ENCODE results near the gene FBXO8.

Gene FBXO8

DNA sequence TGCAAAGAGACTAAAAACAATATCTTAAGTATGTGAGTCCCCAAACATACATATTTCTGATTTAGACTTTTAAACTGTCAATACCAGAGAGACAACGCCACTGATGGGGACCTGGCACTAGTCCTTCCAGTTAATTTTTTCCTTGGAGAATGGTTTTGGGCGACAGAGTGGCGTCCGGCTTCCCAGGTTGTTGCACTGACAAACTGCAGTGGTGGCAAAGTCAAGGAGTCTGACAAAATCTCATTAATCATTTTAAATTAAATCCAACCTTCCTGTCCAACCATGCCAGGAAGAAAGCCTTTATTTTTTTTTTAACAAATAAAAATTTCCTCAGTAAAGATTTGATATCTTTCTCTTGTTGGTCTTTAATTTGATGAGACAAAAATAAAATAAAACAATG is 52.8 kb downstream of the FBXO8 start:
- H3K9me3 ChIP-seq (ENCODE audit: control insufficient read depth, insufficient read depth, low read depth, low read length), result no peaks in the 10 kb centered on the region
- CTCF ChIA-PET, result no interaction called here
- POLR2A ChIA-PET, result no interaction called here
- no peak overlapping the region for H3K27ac ChIP-seq (ENCODE audit: extremely low read depth, low read depth, low read length)
- H3K4me3 ChIP-seq (ENCODE audit: low read depth, low read length), result no peak overlapping the region
- TF ChIP-seq, protein P1, sequence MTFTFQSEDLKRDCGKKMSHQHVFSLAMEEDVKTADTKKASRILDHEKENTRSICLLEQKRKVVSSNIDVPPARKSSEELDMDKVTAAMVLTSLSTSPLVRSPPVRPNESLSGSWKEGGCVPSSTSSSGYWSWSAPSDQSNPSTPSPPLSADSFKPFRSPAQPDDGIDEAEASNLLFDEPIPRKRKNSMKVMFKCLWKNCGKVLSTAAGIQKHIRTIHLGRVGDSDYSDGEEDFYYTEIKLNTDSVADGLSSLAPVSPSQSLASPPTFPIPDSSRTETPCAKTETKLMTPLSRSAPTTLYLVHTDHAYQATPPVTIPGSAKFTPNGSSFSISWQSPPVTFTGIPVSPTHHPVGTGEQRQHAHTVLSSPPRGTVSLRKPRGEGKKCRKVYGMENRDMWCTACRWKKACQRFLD (tag by site-specific recombination; IDR thresholded peaks at IDR 0.05), result no peak
- no peak for TF ChIP-seq ZNF354C (tag by site-specific recombination; IDR thresholded peaks at IDR 0.05; ENCODE audit: borderline replicate concordance, low read depth)
- no peak for TF ChIP-seq ZNF416 (tag by site-specific recombination; IDR thresholded peaks at IDR 0.05)
- TF ChIP-seq ZNF777 (tag by site-specific recombination; IDR thresholded peaks at IDR 0.05; ENCODE audit: borderline replicate concordance), result no peak
- TF ChIP-seq ZFHX2 (tag by site-specific recombination; conservative IDR thresholded peaks at IDR 0.05), result no peak
- no peak for TF ChIP-seq KLF8 (tag by site-specific recombination; IDR thresholded peaks at IDR 0.05)
- no peak for TF ChIP-seq EGR2 (tag by site-specific recombination; IDR thresholded peaks at IDR 0.05; ENCODE audit: low read depth)
- no peak for TF ChIP-seq ZNF174 (tag by site-specific recombination; IDR thresholded peaks at IDR 0.05)
- no peak for TF ChIP-seq SCRT1 (tag by site-specific recombination; IDR thresholded peaks at IDR 0.05; ENCODE audit: borderline replicate concordance)
- TF ChIP-seq GLI2 (tag by site-specific recombination; IDR thresholded peaks at IDR 0.05; ENCODE audit: borderline replicate concordance, low read depth), result no peak
- TF ChIP-seq ZNF280C (tag by site-specific recombination; IDR thresholded peaks at IDR 0.05), result no peak
- no peak for TF ChIP-seq ZNF558 (tag by site-specific recombination; IDR thresholded peaks at IDR 0.05)
- no peak for TF ChIP-seq ZNF837 (tag by site-specific recombination; IDR thresholded peaks at IDR 0.05)
- TF ChIP-seq ZNF184 (tag by site-specific recombination; IDR thresholded peaks at IDR 0.05), result no peak
- no peak for TF ChIP-seq ZNF426 (tag by site-specific recombination; IDR thresholded peaks at IDR 0.05)
- no peak for TF ChIP-seq ZNF624 (tag by site-specific recombination; IDR thresholded peaks at IDR 0.05)
- H3K4me1 ChIP-seq (ENCODE audit: control insufficient read depth, insufficient read depth, low read length), result no peaks in the 10 kb centered on the region
- H3K36me3 ChIP-seq (ENCODE audit: control insufficient read depth in 2 of 2, insufficient read depth in 1 of 2, low read length in 2 of 2), result no peaks in the 10 kb centered on the region; a peak in 1 of 3 replicates

DNA sequence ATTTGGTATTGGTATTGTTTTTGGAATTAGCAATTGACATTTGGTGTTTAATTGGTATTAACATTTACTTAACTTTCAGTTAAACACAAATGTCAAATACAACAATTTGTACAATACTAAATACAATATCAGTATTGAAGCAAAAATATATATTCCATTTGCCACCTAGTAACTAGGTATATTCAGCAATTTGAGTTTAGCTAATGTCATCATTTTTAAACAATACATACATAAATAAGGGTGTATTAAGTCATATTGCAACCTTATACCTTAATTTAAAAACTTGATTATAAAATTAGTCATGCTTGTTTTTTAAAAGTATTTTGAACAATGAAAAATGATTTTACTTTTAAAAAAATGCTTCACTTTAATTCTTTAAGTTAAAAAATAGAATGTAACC is 53.3 kb downstream of the FBXO8 start:
- Histone ChIP-seq H3K9me3 (ENCODE audit: control insufficient read depth, insufficient read depth, low read depth, low read length) (no peaks in the 10 kb centered on the region), H3K36me3 (ENCODE audit: control insufficient read depth in 2 of 2, insufficient read depth in 1 of 2, low read length in 2 of 2) (no peaks in the 10 kb centered on the region; a peak in 1 of 3 replicates), H3K4me3 (ENCODE audit: low read depth, low read length) (no peak overlapping the region), H3K27ac (ENCODE audit: extremely low read depth, low read depth, low read length) (no peak overlapping the region), H3K4me1 (ENCODE audit: control insufficient read depth, insufficient read depth, low read length) (no peaks in the 10 kb centered on the region)
- ChIA-PET CTCF (no interaction called here), POLR2A (no interaction called here)
- TF ChIP-seq ZNF664 (tag by site-specific recombination; IDR thresholded peaks at IDR 0.05) (no peak), ZBTB20 (tag by site-specific recombination; IDR thresholded peaks at IDR 0.05) (no peak), ZNF596 (tag by site-specific recombination; IDR thresholded peaks at IDR 0.05) (no peak), MZF1 (tag by site-specific recombination; IDR thresholded peaks at IDR 0.05; ENCODE audit: borderline replicate concordance) (no peak), ZNF544 (tag by site-specific recombination; IDR thresholded peaks at IDR 0.05) (no peak), ZNF549 (tag by site-specific recombination; IDR thresholded peaks at IDR 0.05) (no peak), ZNF266 (tag by site-specific recombination; IDR thresholded peaks at IDR 0.05; ENCODE audit: low read depth) (no peak), ZFHX2 (tag by site-specific recombination; conservative IDR thresholded peaks at IDR 0.05) (no peak), ZNF658 (tag by site-specific recombination; IDR thresholded peaks at IDR 0.05) (no peak)
- TF ChIP-seq, protein P2, sequence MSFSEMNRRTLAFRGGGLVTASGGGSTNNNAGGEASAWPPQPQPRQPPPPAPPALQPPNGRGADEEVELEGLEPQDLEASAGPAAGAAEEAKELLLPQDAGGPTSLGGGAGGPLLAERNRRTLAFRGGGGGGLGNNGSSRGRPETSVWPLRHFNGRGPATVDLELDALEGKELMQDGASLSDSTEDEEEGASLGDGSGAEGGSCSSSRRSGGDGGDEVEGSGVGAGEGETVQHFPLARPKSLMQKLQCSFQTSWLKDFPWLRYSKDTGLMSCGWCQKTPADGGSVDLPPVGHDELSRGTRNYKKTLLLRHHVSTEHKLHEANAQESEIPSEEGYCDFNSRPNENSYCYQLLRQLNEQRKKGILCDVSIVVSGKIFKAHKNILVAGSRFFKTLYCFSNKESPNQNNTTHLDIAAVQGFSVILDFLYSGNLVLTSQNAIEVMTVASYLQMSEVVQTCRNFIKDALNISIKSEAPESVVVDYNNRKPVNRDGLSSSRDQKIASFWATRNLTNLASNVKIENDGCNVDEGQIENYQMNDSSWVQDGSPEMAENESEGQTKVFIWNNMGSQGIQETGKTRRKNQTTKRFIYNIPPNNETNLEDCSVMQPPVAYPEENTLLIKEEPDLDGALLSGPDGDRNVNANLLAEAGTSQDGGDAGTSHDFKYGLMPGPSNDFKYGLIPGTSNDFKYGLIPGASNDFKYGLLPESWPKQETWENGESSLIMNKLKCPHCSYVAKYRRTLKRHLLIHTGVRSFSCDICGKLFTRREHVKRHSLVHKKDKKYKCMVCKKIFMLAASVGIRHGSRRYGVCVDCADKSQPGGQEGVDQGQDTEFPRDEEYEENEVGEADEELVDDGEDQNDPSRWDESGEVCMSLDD (tag by site-specific recombination; IDR thresholded peaks at IDR 0.05), result no peak

Data from HEK293 (cell line).